Activated naive CD8-positive, alpha-beta T cell treated with anti-CD3 and anti-CD28 coated beads for 36 hours (primary cell): ENCODE results near the gene ELAPOR2. TPM values are rescaled to one million over a fixed set of nuclear protein-coding genes. Genes with fewer than 3 reads are reported as not detected.
"Not testable (repeated sequence)": the region's sequence is repeated elsewhere in the genome, so short reads cannot be mapped to it uniquely, and the experiment has no call there.

Source experiments
- DNase-seq: peaks from one replicate; pipeline ENCODE4 v3.0.0; 2021
- H3K27ac Mint-ChIP-seq: one replicate; pipeline ENCODE4 v1.8.0; 2022; ENCODE audit warnings: mild to moderate bottlenecking, moderate library complexity, mixed read lengths
- H3K27me3 Mint-ChIP-seq: one replicate; pipeline ENCODE4 v1.8.0; 2022; ENCODE audit warnings: mild to moderate bottlenecking, mixed read lengths
- H3K36me3 Mint-ChIP-seq: one replicate; pipeline ENCODE4 v1.8.0; 2021; ENCODE audit warnings: mild to moderate bottlenecking, mixed read lengths
- H3K4me1 Mint-ChIP-seq: one replicate; pipeline ENCODE4 v1.8.0; 2021; ENCODE audit warnings: mixed read lengths
- H3K4me3 Mint-ChIP-seq: one replicate; pipeline ENCODE4 v1.8.0; 2022; ENCODE audit warnings: mild to moderate bottlenecking, moderate library complexity, mixed read lengths
- H3K9me3 Mint-ChIP-seq: one replicate; pipeline ENCODE4 v1.8.0; 2022; ENCODE audit warnings: mixed read lengths
- total RNA-seq, 2 experiments: library from RNA; stranded (reverse); gene quantifications; one replicate each; pipeline ENCODE4 v1.2.3, GENCODE V29; 2021

The ELAPOR2 gene
- total RNA-seq: 1 to 10 TPM; 1.6 to 2.2 TPM

- Mint-ChIP-seq H3K4me3 (peak within 1 kb of the TSS; percentile 78), H3K4me1 (peaks cover 13% of the 10 kb centered on the region), H3K27me3 (peaks cover 9% of the 10 kb centered on the region), H3K36me3 (no peaks in the 10 kb centered on the region), H3K27ac (peak within 1 kb of the TSS; percentile 65), H3K9me3 (no peaks in the 10 kb centered on the region)
- peak; percentile 91 for DNase-seq
Observed at GRCh38 chr7:87059525-87060287, at the start of gene ELAPOR2. TSS of gene ELAPOR2 (minus strand) at chr7:87059654. CDS start at chr7:87059513, 141 bp downstream.

DNA sequence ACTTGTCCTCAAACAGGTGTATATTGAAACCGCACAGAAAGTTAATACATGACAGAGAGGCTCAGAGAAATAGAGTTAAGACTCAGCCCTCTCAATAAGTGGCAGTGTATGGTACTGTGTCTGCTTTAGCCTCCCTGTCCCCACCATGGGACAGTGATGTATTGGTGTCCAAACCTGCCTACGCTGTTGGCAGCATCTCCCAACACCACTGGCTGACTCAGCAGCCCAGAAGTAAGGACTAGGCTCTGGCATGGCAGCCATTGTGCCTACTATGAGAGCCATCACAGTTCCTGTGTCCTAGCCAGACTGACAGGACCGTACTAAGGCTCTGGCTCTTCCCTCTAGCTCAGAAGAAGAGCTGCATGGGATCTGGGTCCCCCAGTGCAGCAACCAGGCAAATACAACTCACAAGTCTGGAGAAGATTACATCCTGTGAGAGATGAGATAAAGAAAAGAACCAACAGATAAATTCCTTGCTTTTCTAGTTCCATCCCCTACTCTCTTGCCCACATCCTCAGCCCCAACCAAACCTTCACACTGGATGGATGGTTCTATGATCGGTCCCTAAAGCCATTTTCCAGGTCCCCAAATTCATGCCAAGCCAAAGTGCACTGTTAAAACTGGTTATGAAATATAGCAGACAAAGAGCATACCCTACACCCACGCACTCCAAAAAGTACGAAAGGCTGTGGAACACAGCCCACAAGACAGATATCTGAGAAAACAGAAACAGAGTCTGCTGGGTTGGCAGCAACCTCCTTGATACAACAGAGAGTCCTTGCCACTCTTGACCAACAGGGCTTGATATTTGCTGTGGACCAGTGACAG, 48.7 kb upstream of the ELAPOR2 start:
- no peak for DNase-seq
- Mint-ChIP-seq H3K36me3 (no peaks in the 10 kb centered on the region), H3K4me3 (no peak overlapping the region), H3K4me1 (peaks cover 2% of the 10 kb centered on the region), H3K9me3 (peaks cover 5% of the 10 kb centered on the region), H3K27ac (no peak overlapping the region), H3K27me3 (peaks cover 16% of the 10 kb centered on the region)

GRCh38 chr7:87106974-87107612, 47.6 kb upstream of the ELAPOR2 start:
- no peak for DNase-seq
- no peaks in the 10 kb centered on the region for H3K36me3 Mint-ChIP-seq
- H3K4me3 Mint-ChIP-seq: no peak overlapping the region
- peaks cover 2% of the 10 kb centered on the region for H3K4me1 Mint-ChIP-seq
- no peak overlapping the region for H3K27ac Mint-ChIP-seq
- H3K27me3 Mint-ChIP-seq: peaks cover 16% of the 10 kb centered on the region
- peaks cover 3% of the 10 kb centered on the region for H3K9me3 Mint-ChIP-seq

DNA sequence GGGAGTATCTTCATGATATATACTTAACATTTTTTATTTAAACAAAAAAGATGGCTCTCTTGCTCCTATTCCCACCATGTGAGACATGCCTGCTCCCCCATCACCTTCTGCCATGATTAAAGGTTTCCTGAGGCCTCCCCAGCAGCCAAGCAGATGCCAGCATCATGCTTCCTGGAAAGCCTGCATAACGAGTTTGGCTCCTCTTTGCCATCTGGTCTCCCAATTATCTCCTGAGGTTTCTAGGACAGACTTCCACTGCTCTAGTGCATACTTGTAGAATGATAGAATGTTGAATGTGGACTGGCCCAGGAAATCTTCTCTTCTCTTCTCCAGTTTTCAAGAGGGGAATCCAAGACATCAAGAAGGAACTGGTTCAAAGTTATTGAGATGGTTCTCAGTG, 45.9 kb upstream of the ELAPOR2 start:
- Mint-ChIP-seq H3K4me3 (no peak overlapping the region), H3K36me3 (no peaks in the 10 kb centered on the region), H3K27me3 (peaks cover 16% of the 10 kb centered on the region), H3K9me3 (peaks cover 3% of the 10 kb centered on the region), H3K4me1 (peaks cover 2% of the 10 kb centered on the region), H3K27ac (no peak overlapping the region)
- no peak for DNase-seq

DNA sequence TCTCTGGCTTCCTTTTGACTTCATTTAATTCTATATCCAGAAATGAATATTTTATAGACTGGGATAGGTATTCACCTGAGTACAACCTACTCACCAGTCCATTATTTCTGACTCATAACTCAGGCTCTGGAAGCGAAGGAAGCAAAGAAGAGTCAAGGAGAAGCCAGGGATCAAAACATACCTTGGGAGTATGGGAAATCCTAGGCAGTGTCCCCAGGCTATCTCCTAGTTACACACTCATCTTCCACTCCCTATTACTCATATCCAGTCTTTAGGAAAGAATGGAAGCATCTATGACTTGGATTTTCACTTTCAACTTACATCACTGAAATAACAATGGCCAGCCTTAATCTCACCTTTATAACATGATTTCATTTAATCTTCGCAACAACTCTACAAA, 40.9 kb upstream of the ELAPOR2 start:
- Mint-ChIP-seq H3K36me3 (no peaks in the 10 kb centered on the region), H3K4me1 (no peaks in the 10 kb centered on the region), H3K4me3 (no peak overlapping the region), H3K9me3 (peaks cover under 1% of the 10 kb centered on the region), H3K27ac (no peak overlapping the region), H3K27me3 (peaks cover 7% of the 10 kb centered on the region)
- no peak for DNase-seq

DNA sequence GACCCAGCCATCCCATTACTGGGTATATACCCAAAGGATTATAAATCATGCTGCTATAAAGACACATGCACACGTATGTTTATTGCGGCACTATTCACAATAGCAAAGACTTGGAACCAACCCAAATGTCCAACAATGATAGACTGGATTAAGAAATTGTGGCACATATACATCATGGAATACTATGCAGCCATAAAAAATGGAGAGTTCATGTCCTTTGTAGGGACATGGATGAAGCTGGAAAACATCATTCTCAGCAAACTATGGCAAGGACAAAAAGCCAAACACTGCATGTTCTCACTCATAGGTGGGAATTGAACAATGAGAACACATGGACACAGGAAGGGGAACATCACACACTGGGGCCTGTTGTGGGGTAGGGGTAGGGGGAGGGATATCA, 37.9 kb upstream of the ELAPOR2 start:
- H3K36me3 Mint-ChIP-seq, DNase-seq, H3K4me3 Mint-ChIP-seq, H3K9me3 Mint-ChIP-seq, H3K4me1 Mint-ChIP-seq, H3K27ac Mint-ChIP-seq: not testable (repeated sequence)
- peaks cover 29% of the 10 kb centered on the region for H3K27me3 Mint-ChIP-seq

DNA sequence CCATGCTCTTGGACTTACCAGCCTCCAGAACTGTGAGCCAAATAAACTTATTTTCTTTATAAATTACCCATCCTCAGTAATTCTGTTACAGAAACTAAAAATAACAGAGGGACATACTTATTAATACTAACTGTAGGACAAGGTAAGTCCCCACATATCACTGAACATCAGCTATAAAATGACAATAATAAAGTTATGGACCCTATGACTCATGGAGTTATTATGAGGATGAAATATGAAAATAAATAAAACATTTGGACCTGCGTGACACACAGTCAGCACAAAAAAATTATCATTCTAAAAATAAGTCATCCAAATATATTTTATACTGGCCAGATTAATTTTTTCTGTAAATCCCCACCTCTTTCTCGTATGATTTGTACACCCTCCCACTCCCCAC, 34.9 kb upstream of the ELAPOR2 start:
- Mint-ChIP-seq H3K9me3 (no peaks in the 10 kb centered on the region), H3K27me3 (peaks cover 34% of the 10 kb centered on the region), H3K4me1 (no peaks in the 10 kb centered on the region), H3K4me3 (no peak overlapping the region), H3K36me3 (no peaks in the 10 kb centered on the region), H3K27ac (no peak overlapping the region)
- DNase-seq: no peak

DNA sequence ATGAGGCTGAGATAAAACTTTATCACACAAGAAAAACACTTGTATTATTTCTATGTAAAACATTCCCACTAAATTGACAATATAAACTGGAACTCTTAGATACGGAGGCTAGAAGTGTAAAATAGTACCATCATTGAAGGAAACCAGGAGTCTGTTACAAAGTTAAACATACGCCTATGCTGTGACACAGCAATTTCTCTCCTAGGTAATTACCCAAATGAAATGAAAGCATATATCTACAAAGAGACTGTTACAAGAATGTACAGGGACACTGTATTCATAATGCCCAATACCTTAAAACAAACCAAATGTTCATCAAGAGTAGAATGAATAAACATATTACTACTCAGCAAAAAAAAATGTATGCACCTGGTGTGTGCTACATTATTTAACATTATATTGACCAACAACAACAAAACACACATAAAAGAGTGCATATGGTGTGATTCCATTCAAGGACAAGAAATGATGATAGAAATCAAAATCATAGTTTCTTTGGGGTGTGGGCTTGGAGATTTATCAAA, 33.2 kb upstream of the ELAPOR2 start:
- Mint-ChIP-seq H3K4me3 (no peak overlapping the region), H3K27me3 (peaks cover 34% of the 10 kb centered on the region), H3K4me1 (no peaks in the 10 kb centered on the region), H3K9me3 (no peaks in the 10 kb centered on the region), H3K27ac (no peak overlapping the region), H3K36me3 (peaks cover 2% of the 10 kb centered on the region)
- no peak for DNase-seq

DNA sequence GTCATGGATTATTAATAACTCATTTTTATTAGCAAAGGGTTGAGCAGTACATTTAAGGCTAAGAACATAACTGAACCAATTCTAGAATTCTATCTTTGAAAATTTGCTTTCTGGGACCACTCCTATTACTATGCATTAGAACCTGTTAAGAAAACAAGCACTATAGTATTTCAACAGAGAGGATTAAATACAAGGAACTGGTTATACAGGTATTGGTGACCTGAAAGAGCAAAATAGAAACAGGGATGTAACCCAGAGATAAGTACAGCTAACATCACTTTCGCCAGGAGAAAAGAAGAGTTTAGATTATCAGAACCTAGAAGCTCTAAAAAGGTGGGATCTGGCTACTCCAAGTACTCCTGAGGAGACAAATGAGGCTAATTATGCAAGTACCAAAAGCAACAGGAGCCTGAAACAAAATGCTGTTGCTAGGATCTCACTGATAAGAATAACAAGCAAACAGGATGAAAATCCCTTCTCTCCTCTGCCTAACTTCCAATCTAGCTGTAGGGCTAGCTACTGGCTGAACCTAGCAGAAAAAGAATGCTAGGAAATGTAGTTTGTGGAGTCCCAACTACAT, 32.1 kb upstream of the ELAPOR2 start:
- Mint-ChIP-seq H3K4me1 (no peaks in the 10 kb centered on the region), H3K27me3 (peaks cover 34% of the 10 kb centered on the region), H3K27ac (no peak overlapping the region), H3K9me3 (peaks cover 3% of the 10 kb centered on the region), H3K36me3 (peaks cover 2% of the 10 kb centered on the region), H3K4me3 (no peak overlapping the region)
- DNase-seq: no peak

DNA sequence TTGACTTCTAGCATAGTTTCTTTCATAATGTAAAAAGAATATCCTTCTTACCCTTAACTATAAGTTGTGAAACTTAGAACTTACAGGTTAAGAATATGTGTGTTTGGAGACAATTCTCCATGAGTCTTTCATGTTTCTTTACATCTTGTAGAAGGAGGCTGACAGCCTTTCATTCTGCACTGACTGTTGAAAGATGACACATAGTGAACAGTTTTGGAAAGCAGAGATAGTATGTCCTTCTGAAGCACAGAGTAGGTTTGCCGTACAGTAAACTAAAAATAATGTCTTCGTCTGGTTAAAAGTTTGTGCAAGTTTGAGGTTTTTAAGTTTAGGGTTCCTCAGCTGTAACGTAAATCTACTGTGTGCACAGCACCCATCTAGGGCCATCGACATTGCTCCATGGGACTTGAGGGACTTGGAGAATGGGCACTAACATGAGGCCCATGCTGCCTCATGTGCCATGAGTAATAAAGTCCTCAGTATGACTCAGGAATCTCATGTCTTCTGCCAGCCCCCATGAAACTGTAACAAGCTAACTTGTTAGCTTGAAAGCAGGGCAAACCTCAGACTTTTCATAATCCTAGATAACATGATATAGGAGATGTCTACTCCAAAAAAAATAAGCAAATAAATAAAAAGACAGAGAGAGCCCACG, 24.5 kb upstream of the ELAPOR2 start:
- peaks cover 4% of the 10 kb centered on the region for H3K4me1 Mint-ChIP-seq
- H3K9me3 Mint-ChIP-seq: peaks cover 3% of the 10 kb centered on the region
- DNase-seq: no peak
- H3K27ac Mint-ChIP-seq: no peak overlapping the region
- H3K36me3 Mint-ChIP-seq: peaks cover 2% of the 10 kb centered on the region
- no peaks in the 10 kb centered on the region for H3K27me3 Mint-ChIP-seq
- H3K4me3 Mint-ChIP-seq: no peak overlapping the region

- no peaks in the 10 kb centered on the region for H3K27me3 Mint-ChIP-seq
- DNase-seq: no peak
- no peak overlapping the region for H3K4me3 Mint-ChIP-seq
- no peaks in the 10 kb centered on the region for H3K36me3 Mint-ChIP-seq
- H3K27ac Mint-ChIP-seq: no peak overlapping the region
- H3K4me1 Mint-ChIP-seq: peaks cover 4% of the 10 kb centered on the region
- H3K9me3 Mint-ChIP-seq: peaks cover 3% of the 10 kb centered on the region
Observed at GRCh38 chr7:87082675-87083074, 23.2 kb upstream of the ELAPOR2 start.

GRCh38 chr7:87075671-87076404, 16.4 kb upstream of the ELAPOR2 start:
- Mint-ChIP-seq H3K36me3 (no peaks in the 10 kb centered on the region), H3K27ac (no peak overlapping the region), H3K27me3 (peaks cover 15% of the 10 kb centered on the region), H3K4me3 (no peak overlapping the region), H3K9me3 (no peaks in the 10 kb centered on the region), H3K4me1 (peaks cover 5% of the 10 kb centered on the region)
- DNase-seq: no peak

DNA sequence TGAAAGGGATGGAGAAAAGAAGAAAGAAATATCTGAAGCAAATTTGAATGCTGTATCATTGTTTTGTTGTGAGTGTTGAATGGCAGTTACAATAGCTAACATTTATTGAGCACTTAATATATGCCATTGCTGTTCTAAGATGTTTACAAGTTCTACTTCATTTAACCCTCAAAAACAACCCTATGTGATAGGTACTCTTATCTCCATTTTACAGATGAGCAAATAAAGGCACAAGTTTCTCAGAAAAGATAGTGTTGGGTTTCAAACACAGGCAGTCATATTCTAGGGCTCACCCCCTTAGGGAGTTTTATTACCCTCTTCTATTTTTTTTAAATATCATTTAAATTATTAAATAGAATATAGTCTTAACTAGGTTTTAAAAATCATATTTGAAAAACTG, 8.3 kb upstream of the ELAPOR2 start:
- Mint-ChIP-seq H3K4me3 (no peak overlapping the region), H3K27ac (no peak overlapping the region), H3K36me3 (no peaks in the 10 kb centered on the region), H3K4me1 (no peaks in the 10 kb centered on the region), H3K9me3 (no peaks in the 10 kb centered on the region), H3K27me3 (peaks cover 21% of the 10 kb centered on the region)
- no peak for DNase-seq

- H3K27ac Mint-ChIP-seq: peak overlapping the region; percentile 65
- DNase-seq: no peak
Observed at GRCh38 chr7:87060288-87060537, 759 bp upstream of the ELAPOR2 start.

More at GRCh38 chr7:87060288-87060537, 759 bp upstream of the ELAPOR2 start:
- Mint-ChIP-seq H3K4me3 (peak overlapping the region; percentile 77), H3K27me3 (peaks cover 9% of the 10 kb centered on the region), H3K4me1 (peaks cover 13% of the 10 kb centered on the region), H3K9me3 (no peaks in the 10 kb centered on the region), H3K36me3 (no peaks in the 10 kb centered on the region)
